ENCODE data around the gene ACADVL.

The ACADVL gene

GRCh38 chr17:7225711-7226331 lies 6.1 kb downstream of the ACADVL start:
- Histone ChIP-seq H2BK15ac (ENCODE audit: low read length) (no peak overlapping the region), H2AFZ (ENCODE audit: low read length) (no peak overlapping the region), H2BK120ac (ENCODE audit: low read depth, low read length) (no peak overlapping the region), H3K9ac (ENCODE audit: low read depth, low read length, poor library complexity) (no peak overlapping the region), H4K8ac (ENCODE audit: low read depth, low read length) (no peak overlapping the region), H3K4me2 (ENCODE audit: insufficient read depth, low read length, poor library complexity, severe bottlenecking) (no peak overlapping the region), H3K79me1 (ENCODE audit: low read depth, low read length) (peaks cover 13% of the 10 kb centered on the region), H2BK12ac (ENCODE audit: low read length) (no peak overlapping the region), H3K23ac (ENCODE audit: low read depth, low read length, poor library complexity) (no peak overlapping the region), H3K36me3 (replicated peaks in 1 of 2; ENCODE audit: control insufficient read depth in 2 of 2, insufficient read depth in 2 of 2, low read length in 2 of 2) (peaks cover 82 to 100% of the 10 kb centered on the region in 2 donors), H3K9me3 (replicated peaks in 1 of 2; ENCODE audit: control insufficient read depth in 2 of 2, insufficient read depth in 1 of 2, low read depth in 1 of 2, low read length in 2 of 2) (no peaks in the 10 kb centered on the region), H3K14ac (ENCODE audit: low read length) (no peak overlapping the region), H4K91ac (ENCODE audit: low read depth, low read length, poor library complexity) (no peak overlapping the region), H3K18ac (ENCODE audit: low read length) (no peak overlapping the region), H3K4me3 (ENCODE audit: low read length in 2 of 2) (no peak overlapping the region), H3K27me3 (ENCODE audit: control insufficient read depth in 3 of 3, insufficient read depth in 3 of 3, low read depth in 1 of 3, low read length in 3 of 3) (no peaks in the 10 kb centered on the region), H3K27ac (replicated peaks; ENCODE audit: low read length) (no peak overlapping the region), H2AK5ac (ENCODE audit: low read depth, low read length) (no peak overlapping the region), H2BK5ac (ENCODE audit: low read length) (no peak overlapping the region), H3K4me1 (ENCODE audit: control insufficient read depth in 2 of 2, insufficient read depth in 1 of 2, low read depth in 1 of 2, low read length in 2 of 2) (peaks cover 0 to under 1% of the 10 kb centered on the region in 2 donors), H3K4ac (ENCODE audit: low read length) (no peak overlapping the region)
- no CpG with 5 or more reads among the region's 21 CpGs for WGBS, 2 donors (ENCODE audit: extremely low coverage in 2 of 2, insufficient read length in 2 of 2, insufficient replicate concordance in 1 of 2)
- no peak for DNase-seq (ENCODE audit: low spot score)

- no peaks in the 10 kb centered on the region for H3K9me3 ChIP-seq (replicated peaks in 1 of 2; ENCODE audit: control insufficient read depth in 2 of 2, insufficient read depth in 1 of 2, low read depth in 1 of 2, low read length in 2 of 2)
- H3K27me3 ChIP-seq (ENCODE audit: control insufficient read depth in 3 of 3, insufficient read depth in 3 of 3, low read depth in 1 of 3, low read length in 3 of 3) = no peaks in the 10 kb centered on the region
Measured at GRCh38 chr17:7226721-7227710, 7.3 kb downstream of the ACADVL start.

GRCh38 chr17:7228920-7229319 lies 9.2 kb downstream of the ACADVL start:
- no peaks in the 10 kb centered on the region for H3K27me3 ChIP-seq (ENCODE audit: control insufficient read depth in 3 of 3, insufficient read depth in 3 of 3, low read depth in 1 of 3, low read length in 3 of 3)
- no CpG with 5 or more reads among the region's 14 CpGs for WGBS, 2 donors (ENCODE audit: extremely low coverage in 2 of 2, insufficient read length in 2 of 2, insufficient replicate concordance in 1 of 2)

More at GRCh38 chr17:7226721-7227710, 7.3 kb downstream of the ACADVL start:
- Histone ChIP-seq H3K79me1 (ENCODE audit: low read depth, low read length) (peaks cover 13% of the 10 kb centered on the region), H3K4ac (ENCODE audit: low read length) (no peak overlapping the region), H3K23ac (ENCODE audit: low read depth, low read length, poor library complexity) (no peak overlapping the region), H3K36me3 (replicated peaks in 1 of 2; ENCODE audit: control insufficient read depth in 2 of 2, insufficient read depth in 2 of 2, low read length in 2 of 2) (peaks cover 78 to 93% of the 10 kb centered on the region in 2 donors), H3K9ac (ENCODE audit: low read depth, low read length, poor library complexity) (no peak overlapping the region), H3K14ac (ENCODE audit: low read length) (no peak overlapping the region), H2BK15ac (ENCODE audit: low read length) (no peak overlapping the region), H2AK5ac (ENCODE audit: low read depth, low read length) (no peak overlapping the region), H2BK5ac (ENCODE audit: low read length) (no peak overlapping the region), H2BK120ac (ENCODE audit: low read depth, low read length) (no peak overlapping the region), H4K8ac (ENCODE audit: low read depth, low read length) (no peak overlapping the region), H3K4me2 (ENCODE audit: insufficient read depth, low read length, poor library complexity, severe bottlenecking) (no peak overlapping the region), H3K18ac (ENCODE audit: low read length) (no peak overlapping the region), H3K27ac (replicated peaks; ENCODE audit: low read length) (no peak overlapping the region), H4K91ac (ENCODE audit: low read depth, low read length, poor library complexity) (no peak overlapping the region), H2AFZ (ENCODE audit: low read length) (no peak overlapping the region), H3K4me3 (ENCODE audit: low read length in 2 of 2) (no peak overlapping the region), H2BK12ac (ENCODE audit: low read length) (no peak overlapping the region), H3K4me1 (ENCODE audit: control insufficient read depth in 2 of 2, insufficient read depth in 1 of 2, low read depth in 1 of 2, low read length in 2 of 2) (peaks cover 0 to 2% of the 10 kb centered on the region in 2 donors)
- no CpG with 5 or more reads among the region's 31 CpGs for WGBS, 2 donors (ENCODE audit: extremely low coverage in 2 of 2, insufficient read length in 2 of 2, insufficient replicate concordance in 1 of 2)
- no peak for DNase-seq (ENCODE audit: low spot score)

GRCh38 chr17:7229504-7229903 lies 9.8 kb downstream of the ACADVL start:
- no CpG with 5 or more reads among the region's 19 CpGs for WGBS, 2 donors (ENCODE audit: extremely low coverage in 2 of 2, insufficient read length in 2 of 2, insufficient replicate concordance in 1 of 2)
- Histone ChIP-seq H4K91ac (ENCODE audit: low read depth, low read length, poor library complexity) (no peak overlapping the region), H2AFZ (ENCODE audit: low read length) (no peak overlapping the region), H2AK5ac (ENCODE audit: low read depth, low read length) (no peak overlapping the region), H3K9ac (ENCODE audit: low read depth, low read length, poor library complexity) (no peak overlapping the region), H3K27ac (replicated peaks; ENCODE audit: low read length) (no peak overlapping the region), H4K8ac (ENCODE audit: low read depth, low read length) (no peak overlapping the region), H2BK15ac (ENCODE audit: low read length) (no peak overlapping the region), H3K4ac (ENCODE audit: low read length) (no peak overlapping the region), H3K4me2 (ENCODE audit: insufficient read depth, low read length, poor library complexity, severe bottlenecking) (no peak overlapping the region), H3K4me3 (ENCODE audit: low read length in 2 of 2) (no peak overlapping the region), H3K79me1 (ENCODE audit: low read depth, low read length) (peaks cover 14% of the 10 kb centered on the region), H3K27me3 (ENCODE audit: control insufficient read depth in 3 of 3, insufficient read depth in 3 of 3, low read depth in 1 of 3, low read length in 3 of 3) (no peaks in the 10 kb centered on the region), H3K14ac (ENCODE audit: low read length) (no peak overlapping the region), H2BK5ac (ENCODE audit: low read length) (peak overlapping the region; percentile 53), H3K4me1 (ENCODE audit: control insufficient read depth in 2 of 2, insufficient read depth in 1 of 2, low read depth in 1 of 2, low read length in 2 of 2) (peaks cover 7 to 8% of the 10 kb centered on the region in 2 donors), H2BK120ac (ENCODE audit: low read depth, low read length) (no peak overlapping the region), H3K9me3 (replicated peaks in 1 of 2; ENCODE audit: control insufficient read depth in 2 of 2, insufficient read depth in 1 of 2, low read depth in 1 of 2, low read length in 2 of 2) (no peaks in the 10 kb centered on the region), H2BK12ac (ENCODE audit: low read length) (no peak overlapping the region), H3K18ac (ENCODE audit: low read length) (no peak overlapping the region), H3K36me3 (replicated peaks in 1 of 2; ENCODE audit: control insufficient read depth in 2 of 2, insufficient read depth in 2 of 2, low read length in 2 of 2) (peaks cover 55 to 75% of the 10 kb centered on the region in 2 donors), H3K23ac (ENCODE audit: low read depth, low read length, poor library complexity) (no peak overlapping the region)
- DNase-seq (ENCODE audit: low spot score) = no peak

More at GRCh38 chr17:7228920-7229319, 9.2 kb downstream of the ACADVL start:
- Histone ChIP-seq H3K18ac (ENCODE audit: low read length) (no peak overlapping the region), H3K14ac (ENCODE audit: low read length) (no peak overlapping the region), H3K4me1 (ENCODE audit: control insufficient read depth in 2 of 2, insufficient read depth in 1 of 2, low read depth in 1 of 2, low read length in 2 of 2) (peaks cover 6 to 7% of the 10 kb centered on the region in 2 donors), H3K4ac (ENCODE audit: low read length) (no peak overlapping the region), H3K79me1 (ENCODE audit: low read depth, low read length) (peaks cover 13% of the 10 kb centered on the region), H3K36me3 (replicated peaks in 1 of 2; ENCODE audit: control insufficient read depth in 2 of 2, insufficient read depth in 2 of 2, low read length in 2 of 2) (peaks cover 60 to 80% of the 10 kb centered on the region in 2 donors), H3K4me2 (ENCODE audit: insufficient read depth, low read length, poor library complexity, severe bottlenecking) (no peak overlapping the region), H2BK12ac (ENCODE audit: low read length) (no peak overlapping the region), H2AFZ (ENCODE audit: low read length) (no peak overlapping the region), H3K23ac (ENCODE audit: low read depth, low read length, poor library complexity) (peak overlapping the region; percentile 43), H3K9ac (ENCODE audit: low read depth, low read length, poor library complexity) (no peak overlapping the region), H3K9me3 (replicated peaks in 1 of 2; ENCODE audit: control insufficient read depth in 2 of 2, insufficient read depth in 1 of 2, low read depth in 1 of 2, low read length in 2 of 2) (no peaks in the 10 kb centered on the region), H2BK15ac (ENCODE audit: low read length) (no peak overlapping the region), H2BK5ac (ENCODE audit: low read length) (peak overlapping the region; percentile 53), H3K27ac (replicated peaks; ENCODE audit: low read length) (no peak overlapping the region), H4K91ac (ENCODE audit: low read depth, low read length, poor library complexity) (no peak overlapping the region), H3K4me3 (ENCODE audit: low read length in 2 of 2) (no peak overlapping the region), H2BK120ac (ENCODE audit: low read depth, low read length) (no peak overlapping the region), H4K8ac (ENCODE audit: low read depth, low read length) (no peak overlapping the region), H2AK5ac (ENCODE audit: low read depth, low read length) (no peak overlapping the region)
- DNase-seq (ENCODE audit: low spot score) = no peak

All from neuronal stem cell (in vitro differentiated cells).